Stimulated activated CD4-positive, alpha-beta T cell treated with anti-CD3 and anti-CD28 coated beads, Interleukin-2, amount 100 ng/mL, for 24 hours (primary cell): Measurements from ENCODE around the gene DPPA5.
"Not testable (repeated sequence)": the region's sequence is repeated elsewhere in the genome, so short reads cannot be mapped to it uniquely, and the experiment has no call there.

Experiments
- DNase-seq, 2 donors: peaks; one replicate each; pipeline ENCODE4 v3.0.0-alpha.2; 2020

The DPPA5 gene

DNA sequence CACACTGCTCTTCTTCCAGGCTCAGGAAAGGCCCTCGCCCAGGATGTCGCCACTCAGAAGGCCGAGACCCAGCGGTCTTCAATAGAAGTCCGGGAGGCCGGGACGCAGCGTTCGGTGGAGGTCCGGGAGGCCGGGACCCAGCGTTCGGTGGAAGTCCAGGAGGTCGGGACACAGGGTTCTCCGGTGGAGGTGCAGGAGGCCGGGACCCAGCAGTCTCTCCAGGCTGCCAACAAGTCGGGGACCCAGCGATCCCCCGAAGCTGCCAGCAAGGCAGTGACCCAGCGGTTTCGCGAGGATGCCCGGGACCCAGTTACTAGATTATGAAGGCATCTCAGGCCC is 9.4 kb upstream of the DPPA5 start:
- DNase-seq, result no peak

DNA sequence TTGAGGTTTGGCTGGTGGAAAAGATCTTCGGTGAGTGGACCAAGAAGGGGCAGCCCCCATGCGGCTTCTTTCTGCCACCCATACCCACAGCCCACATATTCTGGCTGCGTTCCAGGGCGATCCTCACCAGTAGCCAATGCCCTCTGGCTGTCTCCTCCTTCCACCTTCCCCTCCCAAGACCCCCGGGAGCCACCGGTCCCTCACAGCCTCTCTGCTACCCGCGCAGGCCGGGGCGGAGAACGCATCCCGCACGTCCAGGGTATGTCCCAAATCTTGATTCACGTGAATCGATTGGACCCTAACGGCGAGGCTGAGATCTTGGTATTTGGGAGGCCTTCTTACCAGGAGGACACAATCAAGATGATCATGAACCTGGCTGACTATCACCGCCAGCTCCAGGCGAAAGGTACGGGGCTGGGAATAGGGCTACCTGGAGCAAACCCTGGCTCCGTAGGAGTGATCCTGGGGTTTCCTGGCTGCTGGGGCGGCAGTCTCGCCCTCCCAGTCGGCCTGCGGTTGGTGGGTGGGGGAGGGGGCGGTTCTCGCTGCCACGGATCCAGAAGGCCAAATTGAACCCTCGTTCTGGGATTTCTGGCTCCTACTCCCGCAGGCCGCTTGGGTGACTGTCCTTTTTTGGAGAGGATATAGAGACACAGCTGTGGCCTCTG is 8.9 kb upstream of the DPPA5 start:
- DNase-seq, result no peak

DNA sequence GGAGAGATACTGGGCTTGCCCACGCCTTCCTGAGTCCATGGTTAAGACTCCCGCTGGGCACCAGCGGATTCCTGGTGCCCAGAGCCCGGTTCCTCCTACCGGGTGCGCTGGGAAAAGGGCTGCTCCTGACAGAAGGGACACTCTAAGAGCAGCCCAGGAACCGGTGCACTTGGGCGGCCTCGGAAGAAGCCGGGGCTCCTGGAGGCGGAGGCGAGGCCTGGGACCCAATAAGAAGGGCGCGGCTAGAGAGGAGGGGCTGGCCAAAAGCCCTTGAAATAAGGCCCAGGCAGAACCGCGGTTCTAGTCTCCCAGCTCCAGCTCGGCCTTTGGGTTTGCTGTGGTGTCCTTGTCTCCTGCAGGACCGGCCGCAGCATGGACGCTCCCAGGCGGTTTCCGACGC is 8.3 kb upstream of the DPPA5 start, which contains the start of gene KHDC3L:
Gene KHDC3L, plus strand, starts transcription at position 301 of the 400 bp plus-strand sequence. Its CDS starts 72 bp downstream, at position 373.
- no peak for DNase-seq

DNA sequence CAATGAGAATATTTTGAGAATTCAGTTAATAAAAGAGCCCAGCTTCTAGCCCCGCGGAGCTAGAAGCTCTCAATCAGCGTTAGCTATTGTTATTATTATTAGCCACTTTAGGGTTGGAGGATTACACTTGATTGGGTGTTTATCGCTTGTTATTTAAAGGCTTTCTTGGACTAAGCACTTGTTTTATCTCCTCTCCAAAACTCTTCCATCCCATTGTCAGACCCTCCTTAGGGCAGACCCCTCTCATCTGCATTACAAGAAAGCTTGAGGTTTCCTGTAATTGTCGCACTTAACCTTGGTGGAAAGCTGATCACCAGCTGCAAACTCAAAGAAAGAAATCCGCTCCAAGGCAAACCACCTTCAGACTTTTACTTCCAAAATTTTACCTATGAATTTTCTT is 4.8 kb downstream of the DPPA5 start:
- DNase-seq, result no peak

DNA sequence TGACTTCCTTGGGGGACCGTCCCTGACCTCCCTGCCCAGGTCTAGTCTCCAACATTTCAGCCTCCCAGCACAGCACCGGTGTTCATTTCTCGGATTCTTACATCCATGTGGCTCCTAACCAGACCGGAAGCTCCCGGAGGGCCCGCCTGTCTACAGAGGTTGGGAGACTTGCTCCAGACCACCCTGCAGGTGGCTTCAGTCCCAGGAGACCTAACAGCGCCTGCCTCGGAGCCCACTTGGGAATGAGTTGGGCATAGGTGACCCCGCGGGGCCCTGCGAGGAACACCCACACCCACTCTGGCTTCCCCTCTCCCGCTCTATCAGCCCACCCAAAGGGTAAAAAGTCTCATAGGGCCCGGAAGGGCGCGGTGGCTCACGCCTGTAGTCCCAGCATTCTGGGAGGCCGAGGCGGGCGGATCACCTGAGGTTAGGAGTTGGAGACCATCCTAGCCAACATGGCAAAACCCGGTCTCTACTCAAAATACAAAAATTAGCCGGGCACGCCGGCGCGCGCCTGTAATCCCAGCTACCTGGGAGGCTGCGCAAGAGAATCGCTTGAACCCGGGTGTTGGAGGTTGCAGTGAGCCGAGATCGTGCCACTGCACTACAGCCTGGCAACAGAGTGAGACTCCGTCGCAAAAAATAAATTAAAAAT is 5.4 kb downstream of the DPPA5 start:
- no peak for DNase-seq

DNA sequence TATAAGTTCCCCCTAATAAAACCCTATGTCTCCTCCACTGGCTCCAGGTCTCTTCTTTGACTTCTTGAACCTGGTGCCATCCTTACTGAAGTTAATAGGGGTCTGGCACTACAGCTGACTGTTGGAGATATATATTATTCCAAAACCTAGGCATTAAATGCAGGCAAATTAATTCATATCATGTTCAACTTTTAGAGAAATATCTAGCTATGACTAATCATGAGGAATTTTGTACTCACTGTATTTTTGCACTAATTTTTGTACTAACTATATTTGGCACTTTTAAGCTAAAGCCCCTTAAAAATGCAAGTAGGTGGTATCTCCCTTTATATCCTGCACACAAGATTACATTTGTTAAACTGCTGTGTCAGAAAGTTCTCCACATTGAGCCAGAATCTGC is 10.9 kb downstream of the DPPA5 start:
- DNase-seq, result no peak

DNA sequence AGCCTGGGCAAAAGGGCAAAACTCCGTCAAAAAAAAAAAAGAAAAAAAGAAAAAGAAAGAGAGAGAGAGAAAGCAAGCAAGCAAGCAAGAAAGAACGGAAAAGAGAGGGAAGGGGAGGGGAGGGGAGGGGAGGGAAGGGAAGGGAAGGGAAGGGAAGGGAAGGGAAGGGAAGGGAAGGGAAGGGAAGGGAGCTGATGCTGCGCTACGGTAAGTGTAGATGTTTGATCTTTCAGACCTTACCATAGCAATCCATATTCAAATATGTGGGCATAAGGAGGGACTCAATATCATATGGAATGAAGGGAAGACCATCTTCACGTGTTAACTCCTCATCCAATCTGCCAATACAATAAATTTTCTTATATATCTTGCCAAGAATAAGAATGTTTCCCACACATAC is 11.9 kb downstream of the DPPA5 start:
- no peak for DNase-seq

DNA sequence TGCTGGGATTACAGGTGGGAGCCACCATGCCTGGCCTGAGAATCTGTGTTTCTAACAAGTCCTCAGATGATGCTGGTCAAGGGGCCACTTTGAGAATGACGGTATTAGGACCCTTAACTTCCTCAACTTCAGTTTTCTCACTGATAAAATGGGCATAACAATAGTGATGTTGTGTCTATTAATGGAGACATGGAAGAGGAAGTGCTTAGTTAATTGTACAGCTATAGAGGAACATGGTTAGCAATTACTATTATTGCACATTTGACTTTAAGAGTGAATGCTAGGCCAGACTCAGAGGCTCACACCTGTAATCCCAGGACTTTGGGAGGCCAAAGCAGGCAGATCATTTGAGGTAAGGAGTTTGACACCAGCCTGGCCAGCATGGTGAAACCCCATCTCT is 12.7 kb downstream of the DPPA5 start:
- no peak for DNase-seq

DNA sequence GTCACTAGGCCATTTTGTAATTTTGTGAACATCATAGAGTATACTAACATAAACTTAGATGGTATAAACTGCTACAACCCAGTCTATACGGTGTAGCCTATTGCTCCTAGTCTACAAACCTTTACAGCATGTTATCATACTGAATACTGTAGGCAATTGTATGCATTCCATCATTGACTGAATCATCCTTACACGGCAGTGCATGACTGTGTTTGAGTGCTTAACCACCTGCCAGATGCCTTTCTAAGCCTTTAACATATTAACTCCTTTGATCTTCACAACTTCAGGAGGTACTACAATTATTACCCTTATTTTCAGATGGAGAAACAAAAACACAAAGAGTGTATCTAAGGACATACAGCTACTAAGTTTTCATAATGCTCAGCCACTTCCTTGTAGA is 14.0 kb downstream of the DPPA5 start:
- no peak for DNase-seq

DNA sequence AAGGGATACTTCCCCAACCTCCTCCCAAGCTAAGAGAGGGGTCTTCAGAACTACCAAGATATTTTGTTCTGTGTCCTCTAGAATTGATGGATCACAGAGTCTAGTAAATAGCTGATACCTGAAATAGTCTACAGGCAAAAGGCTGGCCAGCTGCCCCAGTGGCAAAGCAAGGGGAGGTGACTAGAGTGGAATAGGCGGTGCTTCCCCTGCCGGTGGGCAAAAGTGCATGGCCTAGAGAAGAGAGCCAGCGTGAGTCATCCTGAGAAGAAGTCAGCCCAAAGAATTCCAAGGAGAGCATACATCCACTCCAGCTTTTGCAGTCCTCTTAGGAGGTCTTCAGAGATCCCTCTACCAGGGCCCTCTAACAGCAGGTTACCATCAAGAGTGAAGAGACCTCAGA is 14.7 kb downstream of the DPPA5 start:
- no peak for DNase-seq

DNA sequence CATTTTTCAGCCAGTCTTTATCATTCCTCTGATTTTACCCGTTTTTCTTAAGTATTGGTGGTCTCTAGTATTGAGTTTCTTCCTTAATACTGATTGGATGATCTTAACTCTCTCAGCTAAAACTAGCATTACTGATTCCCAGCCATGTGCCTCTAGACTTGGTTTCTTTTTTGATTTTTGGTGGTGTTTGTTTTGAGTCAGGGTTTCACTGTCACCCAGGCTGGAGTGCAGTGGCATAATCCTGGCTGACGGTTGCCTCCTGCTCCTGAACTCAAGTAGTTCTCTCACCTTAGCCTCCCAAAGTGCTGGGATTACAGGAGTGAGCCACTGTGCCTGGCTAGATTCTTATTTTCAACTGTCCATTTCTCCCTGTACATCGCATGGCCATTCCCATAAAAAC is 24.9 kb downstream of the DPPA5 start:
- DNase-seq, result no peak

DNA sequence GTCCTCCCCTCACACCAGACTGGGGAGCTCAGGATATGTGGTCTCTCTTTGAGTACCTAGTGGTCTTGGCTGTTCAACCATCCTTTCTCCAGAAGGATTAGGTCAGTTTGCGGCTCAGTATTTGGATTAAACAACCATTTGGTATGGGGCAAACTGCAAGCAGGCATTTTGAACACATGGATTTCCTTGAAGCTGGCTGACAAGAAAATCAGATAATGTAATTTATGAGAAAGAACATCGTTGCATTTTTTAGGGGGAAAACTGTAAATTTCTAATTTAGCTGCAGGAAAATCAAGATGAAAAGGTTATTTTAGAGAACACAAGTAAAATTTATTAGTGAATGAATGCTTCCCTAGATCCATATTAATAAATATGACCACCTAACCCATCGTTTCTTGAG is 25.3 kb downstream of the DPPA5 start:
- DNase-seq, result no peak

DNA sequence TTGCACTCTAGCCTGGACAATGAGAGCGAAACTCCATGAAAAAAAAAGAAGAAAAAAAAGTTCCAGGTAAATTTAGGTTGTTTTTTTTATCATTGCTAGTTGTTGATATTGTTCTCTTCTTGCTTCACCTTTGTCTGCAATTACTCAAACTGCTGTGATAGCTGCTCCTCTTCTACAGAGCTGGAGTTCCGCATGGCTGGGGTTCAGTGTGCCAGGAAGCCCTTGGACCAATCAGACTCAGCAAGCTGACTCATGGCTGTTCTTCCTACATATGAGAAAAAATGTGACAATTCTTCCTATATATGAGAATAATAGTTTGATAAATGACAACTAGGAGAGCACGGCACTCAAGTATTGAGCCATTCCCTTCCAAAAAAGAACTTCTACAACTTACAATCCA is 28.4 kb downstream of the DPPA5 start:
- DNase-seq, result no peak

DNA sequence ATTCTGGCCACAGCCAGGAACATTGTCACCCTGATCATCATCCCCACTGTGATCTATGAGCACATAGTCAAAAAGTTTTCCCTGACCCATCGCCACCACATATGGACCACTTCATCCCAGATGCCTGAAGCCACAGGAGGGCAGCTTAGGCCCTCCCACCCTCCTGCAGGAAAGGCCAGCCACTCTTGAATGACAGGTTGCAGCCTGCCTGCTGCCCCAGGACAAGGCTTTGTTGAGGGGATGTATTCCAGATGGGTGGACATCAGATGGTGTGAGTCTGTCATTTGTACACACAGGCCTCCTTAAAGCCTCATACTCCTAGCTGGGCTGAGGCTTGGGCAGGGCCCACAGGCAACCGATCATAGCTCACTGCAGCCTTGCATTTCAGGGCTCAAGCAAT is 30.8 kb downstream of the DPPA5 start:
- DNase-seq, result no peak

DNA sequence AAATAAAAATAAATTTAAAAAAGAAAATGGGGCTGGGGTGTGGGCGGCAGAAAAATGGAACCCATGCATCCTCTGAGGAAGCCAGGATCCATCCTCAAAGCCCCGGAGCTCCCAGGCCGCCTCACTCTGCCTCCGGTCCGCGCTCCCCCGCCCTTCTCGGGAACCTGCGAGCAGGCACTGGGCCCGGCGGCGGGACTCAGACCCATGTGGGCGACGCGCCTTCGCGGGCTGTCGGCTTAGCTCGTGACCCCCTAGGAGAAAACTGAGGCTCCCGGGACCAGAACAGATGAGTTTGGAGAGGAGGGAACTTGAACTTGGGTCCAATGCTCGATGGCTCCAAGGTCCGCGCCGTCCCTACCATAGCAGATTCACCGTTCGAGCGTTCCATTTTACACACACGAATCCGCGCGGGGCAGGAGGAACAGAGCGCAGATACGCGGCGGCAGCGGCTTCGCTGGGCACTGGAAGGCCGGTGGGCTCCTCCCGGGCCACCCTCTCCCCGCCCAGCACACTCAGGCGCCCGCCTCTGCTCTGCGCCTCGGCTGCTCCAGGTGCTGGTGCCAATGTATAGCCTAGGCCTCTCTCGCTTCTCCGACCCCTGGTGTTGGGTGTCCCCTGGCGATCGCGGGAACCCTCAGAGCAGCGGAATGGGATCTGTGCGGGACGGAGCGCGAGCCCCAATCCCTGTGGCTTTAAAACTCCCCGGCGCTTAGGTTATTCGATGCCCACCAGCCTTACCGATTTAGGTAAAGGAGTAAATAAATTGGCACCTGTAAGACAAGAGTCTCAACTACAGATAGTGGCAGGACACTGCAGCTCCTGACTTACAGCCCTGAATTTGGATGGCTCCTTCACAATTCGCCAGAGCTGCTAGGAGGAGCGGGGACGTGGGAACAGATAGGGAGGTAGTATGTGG is 39.2 kb downstream of the DPPA5 start:
- peak in 1 of 2 donors; percentile 8 for DNase-seq

DNA sequence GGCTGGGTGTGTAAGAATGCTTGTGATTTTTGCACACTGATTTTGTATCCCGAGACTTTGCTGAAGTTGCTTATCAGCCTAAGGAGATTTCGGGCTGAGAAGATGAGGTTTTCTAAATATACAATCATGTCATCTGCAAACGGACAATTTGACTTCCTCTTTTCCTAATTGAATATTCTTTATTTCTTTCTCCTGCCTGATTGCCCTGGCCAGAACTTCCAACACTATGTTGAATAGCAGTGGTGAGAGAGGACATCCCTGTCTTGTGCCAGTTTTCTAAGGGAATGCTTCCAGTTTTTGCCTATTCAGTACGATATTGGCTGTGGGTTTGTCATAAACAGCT is 43.6 kb downstream of the DPPA5 start:
- DNase-seq, result not testable (repeated sequence)

DNA sequence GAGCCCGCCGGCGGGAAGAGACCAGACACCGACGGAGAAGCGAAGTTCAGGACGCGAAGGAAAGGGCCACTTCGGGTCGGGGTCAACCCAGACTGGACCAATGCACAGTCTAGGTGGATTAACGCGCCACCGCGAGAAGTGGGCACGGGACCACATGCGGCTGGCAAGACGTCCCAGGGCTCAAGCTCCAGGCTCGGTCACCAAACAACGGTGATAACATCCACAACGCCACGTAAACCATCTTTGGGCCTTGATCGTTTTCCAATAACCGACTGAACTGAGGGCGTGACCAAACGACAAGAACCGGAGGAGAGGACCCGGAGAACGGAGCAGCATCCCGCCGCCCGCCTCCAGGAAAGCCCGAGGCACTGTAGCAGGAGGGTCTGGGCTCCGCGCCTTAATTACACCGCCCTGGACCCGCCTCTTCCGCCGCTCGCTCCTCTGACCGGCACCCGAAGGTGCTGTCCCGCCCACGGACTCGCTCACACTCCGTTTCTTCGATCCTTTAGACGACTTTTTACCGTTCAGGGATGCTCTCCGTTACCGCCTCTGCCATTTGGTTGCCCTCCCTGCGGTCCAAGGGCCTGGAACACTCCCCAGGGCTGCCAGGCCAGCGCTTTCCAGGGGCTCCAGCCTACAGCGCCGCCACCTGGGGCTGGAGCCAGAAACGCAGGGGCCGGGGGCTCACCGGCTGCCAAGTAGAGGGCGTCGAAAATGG is 44.1 kb downstream of the DPPA5 start:
- DNase-seq, result peak; percentile 65 to 79

DNA sequence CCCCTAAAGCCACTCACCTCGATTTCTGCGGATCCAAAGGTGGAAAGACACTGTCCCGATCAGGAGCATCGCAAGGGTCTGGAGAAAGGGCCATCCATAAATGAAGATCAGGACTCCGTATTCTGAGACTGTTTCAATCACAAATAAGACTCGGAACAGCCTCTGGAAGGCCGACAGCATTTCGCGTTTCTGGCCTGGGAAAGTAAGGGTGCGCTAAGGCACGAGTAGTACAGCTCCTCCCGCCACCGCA is 44.6 kb downstream of the DPPA5 start:
- DNase-seq, result no peak

DNA sequence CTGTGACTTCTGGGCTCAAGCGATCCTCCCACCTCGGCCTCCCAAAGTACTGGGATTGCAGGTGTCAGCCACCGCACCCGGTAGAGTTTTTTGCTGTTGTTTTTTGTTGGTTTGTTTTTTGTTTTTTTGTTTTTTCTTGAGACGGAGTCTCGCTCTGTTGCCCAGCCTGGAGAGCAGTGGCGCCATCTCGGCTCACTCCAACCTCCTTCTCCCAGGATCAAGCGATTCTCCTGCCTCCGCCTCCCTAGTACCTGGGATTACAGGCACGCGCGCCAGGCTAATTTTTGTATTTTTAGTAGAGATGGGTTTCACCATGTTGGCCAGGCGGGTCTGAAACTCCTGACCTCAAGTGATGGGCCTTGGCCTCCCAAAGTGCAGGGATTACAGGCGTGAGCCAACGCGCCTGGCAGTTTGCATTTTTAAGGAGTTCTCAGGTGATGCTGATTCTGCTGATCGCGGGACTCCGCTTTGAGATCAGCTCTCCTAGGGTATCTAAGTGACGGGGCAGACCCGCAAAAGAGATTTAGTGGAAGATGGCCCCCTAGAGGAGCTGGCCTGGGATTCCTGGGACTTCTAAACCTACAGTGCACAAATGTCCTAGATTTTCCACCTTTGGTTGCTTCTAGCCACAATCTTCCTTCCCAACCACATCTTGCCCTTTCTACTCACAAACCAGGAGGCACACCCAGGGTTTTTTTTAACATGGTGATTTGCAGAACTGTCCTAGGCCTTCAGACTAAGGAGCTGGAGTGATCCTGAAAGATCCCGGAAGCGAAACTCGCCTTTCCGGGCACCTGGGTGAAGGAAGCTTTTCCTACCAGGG is 45.2 kb downstream of the DPPA5 start:
- peak in 1 of 2 donors; percentile 4 for DNase-seq

DNA sequence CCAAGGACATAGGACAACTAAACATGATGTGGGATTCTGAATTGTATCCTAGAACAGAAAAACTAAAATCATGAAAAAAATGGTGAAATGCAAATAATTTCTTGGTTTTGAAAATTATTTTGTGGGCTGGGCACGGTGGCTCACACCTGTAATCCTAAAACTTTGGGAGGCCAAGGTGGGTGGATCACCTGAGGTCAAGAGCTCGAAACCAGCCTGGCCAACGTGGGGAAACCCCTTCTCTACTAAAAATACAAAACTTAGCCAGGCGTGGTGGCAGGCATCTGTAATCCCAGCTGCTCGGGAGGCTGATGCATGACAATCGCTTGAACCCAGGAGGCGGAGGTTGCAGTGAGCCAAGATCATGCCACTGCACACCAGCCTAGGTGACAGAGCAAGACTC is 50.3 kb downstream of the DPPA5 start:
- DNase-seq, result not testable (repeated sequence)
